HCT116 (cell line): ENCODE data around the gene PRICKLE3. TPM values are rescaled to one million over a fixed set of nuclear protein-coding genes. Genes with fewer than 3 reads are reported as not detected.

Experiments used
- ATAC-seq: fragments of 200-7000 bp; cut with Tn5 transposase; 2 replicates; pipeline ENCODE4 v1.9.1; 2020; ENCODE audit warnings: mild to moderate bottlenecking, moderate library complexity
- Bru-seq: library from RNA; stranded (reverse); fragments of 400-500 nt; gene quantifications from one replicate; lab custom pipeline; 2021; lab: Mats Ljungman, UMichigan
- BruChase-seq, 2 experiments: library from RNA; stranded (reverse); fragments of 400-500 nt; gene quantifications; one replicate each; lab custom pipeline; 2021; lab: Mats Ljungman, UMichigan
- BruUV-seq: library from RNA; stranded (reverse); fragments of 400-500 nt; replicated peaks from 2 replicates; lab custom pipeline; 2021; lab: Mats Ljungman, UMichigan
- CTCF ChIA-PET: fragments of 300-600 bp; sonication (Branson Sonifier 250); formaldehyde crosslinking; loops from one replicate; lab custom pipeline; 2021; ENCODE audit warnings: antibody characterized with exemption; lab: Charles Lee
- POLR2A ChIA-PET: fragments of 300-600, 350-600 bp; sonication (Branson Sonifier 250); formaldehyde crosslinking; loops from one replicate; lab custom pipeline; 2021; ENCODE audit warnings: antibody characterized with exemption; lab: Charles Lee
- RAD21 ChIA-PET, 2 experiments: fragments of 300-600 bp; sonication (Branson Sonifier 250); formaldehyde crosslinking; loops; one replicate each; lab custom pipeline; 2023; ENCODE audit warnings: low total read pairs in 2 of 2; ENCODE audit not compliant: uncharacterized antibody in 2 of 2, unreplicated experiment in 2 of 2, low non-redundant PET in 1 of 2; lab: Charles Lee
- DNase-seq: peaks from one replicate; pipeline ENCODE4 v3.0.0-alpha.2; 2010; ENCODE audit warnings: low read depth, low spot score
- H2AFZ ChIP-seq: fragments of 200-600 bp; shearing (Covaris generic), sonication (generic); 2 replicates; pipeline ENCODE4 v1.6.1; 2017; ENCODE audit warnings: low read depth, mixed run types, mixed read lengths, antibody characterized with exemption, low read length; ENCODE audit not compliant: poor library complexity, severe bottlenecking
- H3K27ac ChIP-seq: 2 replicates; pipeline ENCODE4 v1.5.1; 2012; ENCODE audit warnings: low read depth, low read length
- H3K27me3 ChIP-seq: fragments of 200-600 bp; sonication (generic); 2 replicates; pipeline ENCODE4 v1.6.1; 2016; ENCODE audit warnings: mixed run types, low read length, mixed read lengths; ENCODE audit not compliant: insufficient read depth
- H3K36me3 ChIP-seq, 2 experiments: fragments of 200-500 bp in 1 of 2; fragments of 200-600 bp in 1 of 2; sonication (Bioruptor generic) in 1 of 2; sonication (generic) in 1 of 2; 2 replicates each; pipeline versions ENCODE4 v1.5.1 to v1.6.1; 2014 to 2016; ENCODE audit warnings: low read length in 2 of 2, inconsistent platforms in 1 of 2, mixed read lengths in 1 of 2, mixed run types in 1 of 2; ENCODE audit not compliant: insufficient read depth in 2 of 2, control insufficient read depth in 1 of 2
- H3K4me1 ChIP-seq, 2 experiments: fragments of 200-600 bp in 1 of 2; sonication (generic) in 1 of 2; 2 replicates each; pipeline versions ENCODE4 v1.5.1 to v1.6.1; 2012 to 2017; ENCODE audit warnings: low read length in 2 of 2, inconsistent platforms in 1 of 2, mild to moderate bottlenecking in 1 of 2, mixed read lengths in 1 of 2, mixed run types in 1 of 2, moderate library complexity in 1 of 2; ENCODE audit not compliant: insufficient read depth in 2 of 2, control insufficient read depth in 1 of 2
- H3K4me2 ChIP-seq: fragments of 200-600 bp; sonication (generic); 2 replicates; pipeline ENCODE4 v1.6.1; 2017; ENCODE audit warnings: mixed run types, low read length, mixed read lengths
- H3K4me3 ChIP-seq, 2 experiments: fragments of 200-600 bp in 1 of 2; sonication (generic) in 1 of 2; replicated peaks in 1 of 2; 2 replicates each; pipeline ENCODE4 v1.5.1; 2011 to 2016; ENCODE audit warnings: low read length in 2 of 2, control low read depth in 1 of 2, low read depth in 1 of 2, mild to moderate bottlenecking in 1 of 2, mixed read lengths in 1 of 2, mixed run types in 1 of 2
- H3K79me2 ChIP-seq: fragments of 200-600 bp; sonication (generic); 2 replicates; pipeline ENCODE4 v1.6.1; 2017; ENCODE audit warnings: mild to moderate bottlenecking, mixed run types, low read length, moderate library complexity, mixed read lengths; ENCODE audit not compliant: insufficient read depth
- H3K9ac ChIP-seq: fragments of 200-600 bp; sonication (generic); 2 replicates; pipeline ENCODE4 v1.6.1; 2016; ENCODE audit warnings: low read length, mixed read lengths
- H3K9me2 ChIP-seq: fragments of 200-600 bp; sonication (generic), shearing (Covaris generic); 2 replicates; pipeline ENCODE4 v1.6.1; 2017; ENCODE audit warnings: mixed run types, mild to moderate bottlenecking, moderate library complexity; ENCODE audit not compliant: insufficient read depth
- H3K9me3 ChIP-seq, 2 experiments: fragments of 200-500 bp in 1 of 2; fragments of 200-600 bp in 1 of 2; sonication (Bioruptor generic) in 1 of 2; sonication (generic) in 1 of 2; 2 replicates each; pipeline ENCODE4 v1.6.1; 2014 to 2017; ENCODE audit warnings: low read length in 2 of 2, mixed read lengths in 2 of 2, inconsistent platforms in 1 of 2, low read depth in 1 of 2, mild to moderate bottlenecking in 1 of 2, mixed run types in 1 of 2, moderate library complexity in 1 of 2; ENCODE audit not compliant: control insufficient read depth in 1 of 2, insufficient read depth in 1 of 2
- H4K20me1 ChIP-seq: fragments of 200-600 bp; sonication (generic), shearing (Covaris generic); 2 replicates; pipeline ENCODE4 v1.6.1; 2017; ENCODE audit warnings: mixed run types, mild to moderate bottlenecking, moderate library complexity; ENCODE audit not compliant: insufficient read depth
- CTCF ChIP-seq, 3 experiments: fragments of 200-600 bp in 1 of 3; sonication (generic) in 1 of 3; IDR thresholded peaks in 2 of 3; conservative IDR thresholded peaks in 1 of 3; 2 replicates each; pipeline ENCODE4 v1.5.1; 2012 to 2017; ENCODE audit warnings: low read depth in 2 of 3, low read length in 2 of 3, antibody characterized with exemption in 1 of 3, borderline replicate concordance in 1 of 3, control low read depth in 1 of 3, mild to moderate bottlenecking in 1 of 3, mixed read lengths in 1 of 3, mixed run types in 1 of 3, moderate library complexity in 1 of 3; ENCODE audit not compliant: insufficient read depth in 1 of 3
- JUND ChIP-seq: IDR thresholded peaks from 2 replicates; pipeline ENCODE4 v1.6.1; 2012
- POLR2A ChIP-seq: IDR thresholded peaks from 2 replicates; pipeline ENCODE4 v1.7.0; 2011; ENCODE audit warnings: borderline replicate concordance; ENCODE audit not compliant: insufficient read depth, insufficient read length; ENCODE audit errors: extremely low read depth
- POLR2AphosphoS5 ChIP-seq: IDR thresholded peaks from 2 replicates; pipeline ENCODE4 v1.6.1; 2011; ENCODE audit warnings: mild to moderate bottlenecking, low read depth, low read length, moderate library complexity
- REST ChIP-seq: IDR thresholded peaks from 2 replicates; pipeline ENCODE4 v1.6.1; 2012; ENCODE audit warnings: low read depth
- SRF ChIP-seq: IDR thresholded peaks from 2 replicates; pipeline ENCODE4 v1.6.1; 2012; ENCODE audit warnings: low read depth
- ZFX ChIP-seq: fragments of 450-650 bp; IDR thresholded peaks from 2 replicates; pipeline ENCODE4 v1.6.1; 2017
- ZNF274 ChIP-seq: fragments of 200-500 bp; sonication (Bioruptor generic); IDR thresholded peaks from 2 replicates; pipeline ENCODE4 v1.6.1; 2014; ENCODE audit warnings: mild to moderate bottlenecking, low read depth, low read length, inconsistent platforms
- intact Hi-C: fragments of 100-400 bp; cut with micrococcal nuclease; formaldehyde crosslinking; loops from 2 replicates; pipeline ENCODE4 v1.10.0; 2022
- long read RNA-seq: library from polyadenylated mRNA; unstranded; transcript quantifications from one replicate; pipeline ENCODE4 v2.0.0, GENCODE V29; 2021; ENCODE audit not compliant: unreplicated experiment
- polyA plus RNA-seq: library from polyadenylated mRNA; unstranded; fragments of >200 nt; gene quantifications from 2 replicates; pipeline ENCODE4 v1.2.1, GENCODE V29; 2012; ENCODE audit warnings: missing spikeins
- total RNA-seq: library from RNA; stranded (reverse); gene quantifications from one replicate; pipeline ENCODE4 v1.2.1, GENCODE V29; 2021; ENCODE audit not compliant: unreplicated experiment

PRICKLE3 gene, protein sequence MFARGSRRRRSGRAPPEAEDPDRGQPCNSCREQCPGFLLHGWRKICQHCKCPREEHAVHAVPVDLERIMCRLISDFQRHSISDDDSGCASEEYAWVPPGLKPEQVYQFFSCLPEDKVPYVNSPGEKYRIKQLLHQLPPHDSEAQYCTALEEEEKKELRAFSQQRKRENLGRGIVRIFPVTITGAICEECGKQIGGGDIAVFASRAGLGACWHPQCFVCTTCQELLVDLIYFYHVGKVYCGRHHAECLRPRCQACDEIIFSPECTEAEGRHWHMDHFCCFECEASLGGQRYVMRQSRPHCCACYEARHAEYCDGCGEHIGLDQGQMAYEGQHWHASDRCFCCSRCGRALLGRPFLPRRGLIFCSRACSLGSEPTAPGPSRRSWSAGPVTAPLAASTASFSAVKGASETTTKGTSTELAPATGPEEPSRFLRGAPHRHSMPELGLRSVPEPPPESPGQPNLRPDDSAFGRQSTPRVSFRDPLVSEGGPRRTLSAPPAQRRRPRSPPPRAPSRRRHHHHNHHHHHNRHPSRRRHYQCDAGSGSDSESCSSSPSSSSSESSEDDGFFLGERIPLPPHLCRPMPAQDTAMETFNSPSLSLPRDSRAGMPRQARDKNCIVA
- total RNA-seq = 27.8 TPM
- polyA plus RNA-seq = 23.1 and 24.8 TPM in 2 replicates
- Bru-seq, nascent RNA = percentile 54 among the genes with signal in this experiment
- BruChase-seq, experiment 1, labeled RNA remaining after a 6-hour chase = percentile 59 among the genes with signal in this experiment
- BruChase-seq, experiment 2, labeled RNA remaining after a 2-hour chase = percentile 66 among the genes with signal in this experiment
- long read RNA-seq, transcript PRICKLE3-206 (9 exons, 2,062 nt) = major isoform, 15 of 20 reads
- long read RNA-seq, partial matches to known transcripts = 3 of 20 reads
- long read RNA-seq, other reads (novel, unspliced or antisense) = 1 of 20 reads

DNA sequence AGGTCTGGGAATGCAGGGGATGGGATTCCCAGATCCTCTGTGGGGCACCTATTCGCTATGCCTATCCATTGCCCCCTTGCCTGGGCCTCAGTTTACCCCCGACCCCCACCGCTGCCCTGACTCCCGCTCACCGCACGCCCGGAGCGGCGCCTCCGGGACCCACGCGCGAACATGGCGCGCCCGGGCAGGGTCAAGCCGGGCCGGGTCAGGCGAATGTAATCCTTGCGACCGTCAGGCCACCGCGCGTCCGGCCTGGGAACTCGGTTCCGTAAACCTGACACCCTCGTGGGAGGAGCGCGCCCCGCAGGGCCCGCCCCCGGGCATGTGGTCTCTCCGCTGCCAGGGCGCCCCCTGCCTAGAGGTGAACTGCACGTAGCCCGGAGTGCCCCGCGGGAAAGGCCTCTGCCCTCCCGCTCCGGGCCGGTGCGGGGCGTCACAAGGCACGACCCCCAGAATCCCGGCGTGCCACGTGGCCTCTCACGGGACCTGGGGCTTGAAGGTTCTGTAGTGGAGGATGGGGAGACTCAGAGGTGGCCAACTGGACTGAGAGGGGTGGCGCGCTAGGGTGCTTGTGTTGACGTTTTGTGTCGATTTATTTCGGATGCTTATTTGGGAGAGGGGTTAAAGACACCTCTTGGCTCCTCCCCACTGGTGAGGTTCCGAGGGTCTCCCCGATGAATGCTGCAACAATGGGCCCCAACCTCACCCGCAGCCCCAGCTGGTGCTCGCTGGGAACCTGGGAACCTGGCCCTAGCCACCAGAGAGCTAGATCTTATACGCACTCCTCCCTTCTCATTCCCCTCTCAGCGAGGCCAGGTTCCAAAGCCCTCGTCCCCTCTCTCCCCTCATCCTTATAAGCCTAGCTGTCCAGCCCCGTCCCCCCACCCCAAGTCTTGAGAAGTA, at the start of gene PRICKLE3:
TSS of gene PRICKLE3 (minus strand) at position 249 of the 903 bp plus-strand sequence. CDS start at position 173, 76 bp downstream.
- ChIA-PET RAD21 (no interaction called here), POLR2A (no interaction called here), CTCF (interaction anchor here (0.6 kb wide), 1 partner anchor 638 kb away, joined by 3 read pairs; no protein-coding TSS in a partner anchor)
- no peaks in the 10 kb centered on the region for H4K20me1 ChIP-seq
- H3K36me3 ChIP-seq = peaks cover 3% of the 10 kb centered on the region in 2 experiments; a peak in 2 of 4 replicates
- H3K4me1 ChIP-seq = peaks cover 14 to 37% of the 10 kb centered on the region in 2 experiments
- H3K9ac ChIP-seq = peak within 1 kb of the TSS; percentile 82
- ATAC-seq = peak; percentile 18
- H3K9me2 ChIP-seq = no peaks in the 10 kb centered on the region
- intact Hi-C loops = no loop called here
- H3K79me2 ChIP-seq = peaks cover 24% of the 10 kb centered on the region
- H3K4me2 ChIP-seq = peak within 1 kb of the TSS; percentile 89
- no peak within 1 kb of the TSS for H2AFZ ChIP-seq
- H3K9me3 ChIP-seq = no peaks in the 10 kb centered on the region
- H3K27ac ChIP-seq = peak within 1 kb of the TSS; percentile 84
- no peaks in the 10 kb centered on the region for H3K27me3 ChIP-seq
- no peak for TF ChIP-seq JUND
- no peak for TF ChIP-seq POLR2A
- no peak for TF ChIP-seq REST
- TF ChIP-seq CTCF (IDR thresholded peaks at IDR 0.05 in 2 of 3, conservative IDR thresholded peaks at IDR 0.05 in 1 of 3; ENCODE audit: borderline replicate concordance in 1 of 3, insufficient read depth in 1 of 3, low read depth in 2 of 3, low read length in 2 of 3) = peak in 2 of 3 experiments; percentile 30 to 41; a peak in 2 of 6 replicates
- TF ChIP-seq SRF = no peak
- TF ChIP-seq ZNF274 = no peak
- peak; percentile 71 for TF ChIP-seq POLR2AphosphoS5
- TF ChIP-seq ZFX = peak; percentile 23; the same call in 1 of the 2 replicates
- TF ChIP-seq, all 23 proteins: peak for 3
- BruUV-seq = TSS peak; percentile 41
- DNase-seq = no peak
- peak within 1 kb of the TSS; percentile 71 to 81 for H3K4me3 ChIP-seq
